Neural cell (in vitro differentiated cells): ENCODE results near the gene PPP2R2B.

Experiments
- EP300 ChIP-seq: fragments of 450-650 bp; conservative IDR thresholded peaks from 2 replicates; pipeline ENCODE4 v1.6.1; 2014; ENCODE audit warnings: antibody characterized with exemption, mild to moderate bottlenecking, moderate library complexity; ENCODE audit not compliant: poor library complexity, severe bottlenecking
- POLR2AphosphoS5 ChIP-seq: IDR thresholded peaks from 2 replicates; pipeline ENCODE4 v1.6.1; 2012
- RAD21 ChIP-seq: fragments of 450-650 bp; conservative IDR thresholded peaks from 2 replicates; pipeline ENCODE4 v1.6.1; 2014; ENCODE audit warnings: antibody characterized with exemption, mild to moderate bottlenecking, moderate library complexity
- TAF1 ChIP-seq: IDR thresholded peaks from 2 replicates; pipeline ENCODE4 v1.6.1; 2012; ENCODE audit warnings: low read depth
- TF ChIP-seq, protein P1 (sequence below): fragments of 450-650 bp; IDR thresholded peaks from 2 replicates; pipeline ENCODE4 v1.5.1; 2014; ENCODE audit warnings: antibody characterized with exemption, mild to moderate bottlenecking, moderate library complexity; ENCODE audit not compliant: poor library complexity, severe bottlenecking

DNA sequence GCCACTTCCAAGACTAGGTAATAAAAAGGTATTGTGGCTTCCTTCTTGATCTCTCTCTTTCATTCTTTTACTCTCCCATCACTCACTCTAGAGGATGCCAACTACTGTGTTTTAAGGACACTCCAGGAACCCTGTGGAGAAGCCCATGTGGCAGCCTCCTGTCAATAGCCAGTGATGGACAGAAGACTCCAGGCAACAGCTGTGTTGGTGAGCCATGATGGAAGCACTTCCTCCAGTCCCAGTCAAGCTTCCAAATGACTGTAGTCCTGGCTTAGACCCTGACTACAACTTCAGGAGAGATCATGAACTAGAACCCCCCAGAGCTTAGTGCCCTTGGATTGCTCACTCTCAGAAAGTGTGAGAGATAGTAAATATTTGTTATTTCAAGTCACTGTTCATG, 123.9 kb downstream of the PPP2R2B start:
- no peak for TF ChIP-seq EP300
- TF ChIP-seq, protein P1, sequence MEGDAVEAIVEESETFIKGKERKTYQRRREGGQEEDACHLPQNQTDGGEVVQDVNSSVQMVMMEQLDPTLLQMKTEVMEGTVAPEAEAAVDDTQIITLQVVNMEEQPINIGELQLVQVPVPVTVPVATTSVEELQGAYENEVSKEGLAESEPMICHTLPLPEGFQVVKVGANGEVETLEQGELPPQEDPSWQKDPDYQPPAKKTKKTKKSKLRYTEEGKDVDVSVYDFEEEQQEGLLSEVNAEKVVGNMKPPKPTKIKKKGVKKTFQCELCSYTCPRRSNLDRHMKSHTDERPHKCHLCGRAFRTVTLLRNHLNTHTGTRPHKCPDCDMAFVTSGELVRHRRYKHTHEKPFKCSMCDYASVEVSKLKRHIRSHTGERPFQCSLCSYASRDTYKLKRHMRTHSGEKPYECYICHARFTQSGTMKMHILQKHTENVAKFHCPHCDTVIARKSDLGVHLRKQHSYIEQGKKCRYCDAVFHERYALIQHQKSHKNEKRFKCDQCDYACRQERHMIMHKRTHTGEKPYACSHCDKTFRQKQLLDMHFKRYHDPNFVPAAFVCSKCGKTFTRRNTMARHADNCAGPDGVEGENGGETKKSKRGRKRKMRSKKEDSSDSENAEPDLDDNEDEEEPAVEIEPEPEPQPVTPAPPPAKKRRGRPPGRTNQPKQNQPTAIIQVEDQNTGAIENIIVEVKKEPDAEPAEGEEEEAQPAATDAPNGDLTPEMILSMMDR, result no peak
- TF ChIP-seq POLR2AphosphoS5, result no peak
- no peak for TF ChIP-seq RAD21
- no peak for TF ChIP-seq TAF1
